Measurements from ENCODE around the gene SEZ6L2. TPM values are rescaled to one million over a fixed set of nuclear protein-coding genes. Genes with fewer than 3 reads are reported as not detected.
A peak's percentile ranks its signal among the peaks of the same experiment; 100 is the strongest.
"Not testable (repeated sequence)": the region's sequence is repeated elsewhere in the genome, so short reads cannot be mapped to it uniquely, and the experiment has no call there.

SEZ6L2 gene
- total RNA-seq, result under 1 TPM; 0.30 to 0.31 TPM

- Mint-ChIP-seq H3K36me3 (ENCODE audit: low read depth) (no peaks in the 10 kb centered on the region), H3K4me3 (peak within 1 kb of the TSS; percentile 75), H3K4me1 (ENCODE audit: low read depth) (peaks cover 13% of the 10 kb centered on the region), H3K27me3 (ENCODE audit: low read depth) (peaks cover 22% of the 10 kb centered on the region), H3K9me3 (no peaks in the 10 kb centered on the region), H3K27ac (no peak within 1 kb of the TSS)
- DNase-seq, result peak; percentile 78
- CTCF ChIA-PET, result interaction anchor here (1.3 kb wide), 1 partner anchor 92 kb away, joined by 3 read pairs; no protein-coding TSS in a partner anchor
- intact Hi-C loops (cut with micrococcal nuclease), result loop anchor here (1.0 kb wide), 2 partner anchors 27 to 36 kb away; partner anchors contain the start of genes CDIPT and KCTD13
Observed at GRCh38 chr16:29899516-29900101, at the start of gene SEZ6L2. Gene SEZ6L2, minus strand, starts transcription at chr16:29899550. Its CDS starts 531 bp downstream, at chr16:29899019.

GRCh38 chr16:29947897-29948296, 48.5 kb upstream of the SEZ6L2 start:
- H3K4me1 Mint-ChIP-seq (ENCODE audit: low read depth), result peaks cover under 1% of the 10 kb centered on the region
- H3K27ac Mint-ChIP-seq, result no peak overlapping the region
- CTCF ChIA-PET, result interaction anchor here (0.6 to 0.8 kb wide), 4 partner anchors 25 to 176 kb away, joined by 3 to 5 read pairs (median 4); no protein-coding TSS in a partner anchor
- H3K27me3 Mint-ChIP-seq (ENCODE audit: low read depth), result no peaks in the 10 kb centered on the region
- H3K36me3 Mint-ChIP-seq (ENCODE audit: low read depth), result no peaks in the 10 kb centered on the region
- H3K9me3 Mint-ChIP-seq, result no peaks in the 10 kb centered on the region
- no peak overlapping the region for H3K4me3 Mint-ChIP-seq
- intact Hi-C loops (cut with micrococcal nuclease), result no loop called here
- no peak for DNase-seq

GRCh38 chr16:29943846-29944799, 44.8 kb upstream of the SEZ6L2 start:
- intact Hi-C loops (cut with micrococcal nuclease), result no loop called here
- peaks cover 4% of the 10 kb centered on the region for H3K4me1 Mint-ChIP-seq (ENCODE audit: low read depth)
- no peaks in the 10 kb centered on the region for H3K9me3 Mint-ChIP-seq

GRCh38 chr16:29940656-29941055, 41.3 kb upstream of the SEZ6L2 start:
- no peaks in the 10 kb centered on the region for H3K36me3 Mint-ChIP-seq (ENCODE audit: low read depth)
- CTCF ChIA-PET, result no interaction called here
- peaks cover 4% of the 10 kb centered on the region for H3K4me1 Mint-ChIP-seq (ENCODE audit: low read depth)
- no peak overlapping the region for H3K27ac Mint-ChIP-seq
- no peaks in the 10 kb centered on the region for H3K27me3 Mint-ChIP-seq (ENCODE audit: low read depth)
- intact Hi-C loops (cut with micrococcal nuclease), result no loop called here
- no peak overlapping the region for H3K4me3 Mint-ChIP-seq
- no peaks in the 10 kb centered on the region for H3K9me3 Mint-ChIP-seq
- no peak for DNase-seq

More at GRCh38 chr16:29943846-29944799, 44.8 kb upstream of the SEZ6L2 start:
- Mint-ChIP-seq H3K36me3 (ENCODE audit: low read depth) (no peaks in the 10 kb centered on the region), H3K4me3 (no peak overlapping the region), H3K27ac (no peak overlapping the region), H3K27me3 (ENCODE audit: low read depth) (no peaks in the 10 kb centered on the region)
- CTCF ChIA-PET, result interaction anchor here (0.6 to 1.9 kb wide), 4 partner anchors 9 to 253 kb away, joined by 3 to 4 read pairs (median 4); no protein-coding TSS in a partner anchor
- no peak for DNase-seq

GRCh38 chr16:29931750-29932149, 32.4 kb upstream of the SEZ6L2 start:
- H3K27ac Mint-ChIP-seq; CTCF ChIA-PET; H3K27me3 Mint-ChIP-seq (ENCODE audit: low read depth); intact Hi-C loops (cut with micrococcal nuclease); DNase-seq; H3K4me1 Mint-ChIP-seq (ENCODE audit: low read depth); H3K9me3 Mint-ChIP-seq; H3K36me3 Mint-ChIP-seq (ENCODE audit: low read depth); H3K4me3 Mint-ChIP-seq: not testable (repeated sequence)

GRCh38 chr16:29927070-29927905, 27.9 kb upstream of the SEZ6L2 start:
- no peaks in the 10 kb centered on the region for H3K27me3 Mint-ChIP-seq (ENCODE audit: low read depth)
- H3K4me3 Mint-ChIP-seq, result peak overlapping the region; percentile 91
- DNase-seq, result no peak
- peak overlapping the region; percentile 20 for H3K27ac Mint-ChIP-seq
- no peaks in the 10 kb centered on the region for H3K9me3 Mint-ChIP-seq
- H3K36me3 Mint-ChIP-seq (ENCODE audit: low read depth), result peaks cover 12% of the 10 kb centered on the region
- peaks cover 32% of the 10 kb centered on the region for H3K4me1 Mint-ChIP-seq (ENCODE audit: low read depth)
- CTCF ChIA-PET, result interaction anchor here (0.6 to 2.3 kb wide), 5 partner anchors 34 to 119 kb away, joined by 3 to 9 read pairs (median 4); partner anchors contain the start of gene TLCD3B
- intact Hi-C loops (cut with micrococcal nuclease), result loop anchor here (5.0 to 10.0 kb wide), 2 partner anchors 98 to 120 kb away; partner anchors contain the start of genes C16orf92 and MAZ

- H3K27me3 Mint-ChIP-seq (ENCODE audit: low read depth), result no peaks in the 10 kb centered on the region
- H3K4me3 Mint-ChIP-seq, result peak overlapping the region; percentile 91
- H3K27ac Mint-ChIP-seq, result peak overlapping the region; percentile 88
- no peaks in the 10 kb centered on the region for H3K9me3 Mint-ChIP-seq
- peaks cover 12% of the 10 kb centered on the region for H3K36me3 Mint-ChIP-seq (ENCODE audit: low read depth)
- intact Hi-C loops (cut with micrococcal nuclease), result loop anchor here (1.0 to 10.0 kb wide), 7 partner anchors 26 to 119 kb away; partner anchors contain the start of genes ASPHD1, C16orf92, CDIPT and HIRIP3
- CTCF ChIA-PET, result interaction anchor here (0.6 to 2.3 kb wide), 6 partner anchors 34 to 105 kb away, joined by 3 to 9 read pairs (median 3); partner anchors contain the start of genes C16orf92 and TLCD3B
- no peak for DNase-seq
- H3K4me1 Mint-ChIP-seq (ENCODE audit: low read depth), result peaks cover 32% of the 10 kb centered on the region
Observed at GRCh38 chr16:29926711-29927052, 27.3 kb upstream of the SEZ6L2 start.

GRCh38 chr16:29925781-29926710, 26.7 kb upstream of the SEZ6L2 start, which contains the start of gene KCTD13:
Gene KCTD13, minus strand, starts transcription at chr16:29926226. Its CDS starts 193 bp downstream, at chr16:29926033.
- peak within 1 kb of the TSS; percentile 91 for H3K4me3 Mint-ChIP-seq
- peaks cover 32% of the 10 kb centered on the region for H3K4me1 Mint-ChIP-seq (ENCODE audit: low read depth)
- intact Hi-C loops (cut with micrococcal nuclease), result loop anchor here (1.0 to 10.0 kb wide), 7 partner anchors 26 to 119 kb away; partner anchors contain the start of genes ASPHD1, C16orf92, CDIPT and HIRIP3
- CTCF ChIA-PET, result interaction anchor here (0.6 to 2.3 kb wide), 7 partner anchors 35 to 481 kb away, joined by 3 to 9 read pairs (median 3); partner anchors contain the start of genes C16orf92 and TLCD3B
- H3K9me3 Mint-ChIP-seq, result no peaks in the 10 kb centered on the region
- H3K36me3 Mint-ChIP-seq (ENCODE audit: low read depth), result peaks cover 15% of the 10 kb centered on the region
- DNase-seq, result peak; percentile 86
- peak within 1 kb of the TSS; percentile 88 for H3K27ac Mint-ChIP-seq
- H3K27me3 Mint-ChIP-seq (ENCODE audit: low read depth), result no peaks in the 10 kb centered on the region

GRCh38 chr16:29925105-29925756, 25.9 kb upstream of the SEZ6L2 start:
- H3K9me3 Mint-ChIP-seq, result no peaks in the 10 kb centered on the region
- no peaks in the 10 kb centered on the region for H3K27me3 Mint-ChIP-seq (ENCODE audit: low read depth)
- peak overlapping the region; percentile 15 for H3K27ac Mint-ChIP-seq
- H3K4me3 Mint-ChIP-seq, result peak overlapping the region; percentile 91
- intact Hi-C loops (cut with micrococcal nuclease), result loop anchor here (5.0 to 10.0 kb wide), 2 partner anchors 100 to 118 kb away; partner anchors contain the start of genes C16orf92 and MAZ
- H3K36me3 Mint-ChIP-seq (ENCODE audit: low read depth), result peaks cover 16% of the 10 kb centered on the region
- CTCF ChIA-PET, result interaction anchor here (1.1 to 2.3 kb wide), 3 partner anchors 36 to 107 kb away, joined by 3 to 9 read pairs (median 6); partner anchors contain the start of gene TLCD3B
- DNase-seq, result no peak
- H3K4me1 Mint-ChIP-seq (ENCODE audit: low read depth), result peaks cover 34% of the 10 kb centered on the region

GRCh38 chr16:29922986-29923501, 23.7 kb upstream of the SEZ6L2 start:
- DNase-seq, result no peak
- H3K4me1 Mint-ChIP-seq (ENCODE audit: low read depth), result peaks cover 34% of the 10 kb centered on the region
- H3K27me3 Mint-ChIP-seq (ENCODE audit: low read depth), result no peaks in the 10 kb centered on the region
- H3K4me3 Mint-ChIP-seq, result no peak overlapping the region
- H3K27ac Mint-ChIP-seq, result no peak overlapping the region
- H3K9me3 Mint-ChIP-seq, result no peaks in the 10 kb centered on the region
- H3K36me3 Mint-ChIP-seq (ENCODE audit: low read depth), result peaks cover 16% of the 10 kb centered on the region
- intact Hi-C loops (cut with micrococcal nuclease), result loop anchor here (10.0 kb wide), 1 partner anchor 102 kb away; the partner anchor contains the start of gene C16orf92
- CTCF ChIA-PET, result interaction anchor here (0.5 to 0.9 kb wide), 4 partner anchors 25 to 103 kb away, joined by 3 to 4 read pairs (median 3); no protein-coding TSS in a partner anchor

Data from activated naive CD4-positive, alpha-beta T cell treated with anti-CD3 and anti-CD28 coated beads for 36 hours (primary cell).